GM23338 (cell line): Measurements from ENCODE around the gene DUSP10. TPM values are rescaled to one million over a fixed set of nuclear protein-coding genes. Genes with fewer than 3 reads are reported as not detected.

Experiments used
- ATAC-seq: fragments of 200-7000 bp; cut with Tn5 transposase; 3 replicates; pipeline ENCODE4 v1.9.1; 2020
- DNase-seq: peaks from one replicate; pipeline ENCODE4 v3.0.0-alpha.2; 2015; ENCODE audit warnings: low spot score
- H2AFZ ChIP-seq: fragments of 200-600 bp; sonication (generic); 2 replicates; pipeline ENCODE4 v1.8.0; 2016; ENCODE audit warnings: antibody characterized with exemption, mild to moderate bottlenecking, moderate library complexity
- H3F3A ChIP-seq: fragments of 200-600 bp; sonication (generic); replicated peaks from 2 replicates; pipeline ENCODE4 v1.8.0; 2017; ENCODE audit warnings: antibody characterized with exemption, mixed run types, low read depth
- H3K27ac ChIP-seq: fragments of 200-600 bp; sonication (generic); 2 replicates; pipeline ENCODE4 v1.6.1; 2016; ENCODE audit warnings: low read depth
- H3K27me3 ChIP-seq: fragments of 200-600 bp; sonication (generic); 2 replicates; pipeline ENCODE4 v1.8.0; 2016; ENCODE audit warnings: mild to moderate bottlenecking, mixed run types, moderate library complexity; ENCODE audit not compliant: insufficient read depth
- H3K36me3 ChIP-seq: fragments of 200-600 bp; sonication (generic); 2 replicates; pipeline ENCODE4 v1.8.0; 2016; ENCODE audit warnings: mild to moderate bottlenecking; ENCODE audit not compliant: insufficient read depth
- H3K4me1 ChIP-seq: fragments of 200-600 bp; sonication (generic); 2 replicates; pipeline ENCODE4 v1.8.0; 2016; ENCODE audit warnings: mild to moderate bottlenecking, moderate library complexity; ENCODE audit not compliant: insufficient read depth
- H3K4me2 ChIP-seq: fragments of 200-600 bp; sonication (generic); 2 replicates; pipeline ENCODE4 v1.7.1; 2017; ENCODE audit warnings: mixed run types
- H3K4me3 ChIP-seq: fragments of 200-600 bp; sonication (generic); 2 replicates; pipeline ENCODE4 v1.6.1; 2016; ENCODE audit warnings: mixed run types
- H3K79me2 ChIP-seq: fragments of 200-600 bp; sonication (generic); replicated peaks from 2 replicates; pipeline ENCODE4 v1.8.0; 2017; ENCODE audit warnings: mild to moderate bottlenecking; ENCODE audit not compliant: insufficient read depth
- H3K9me2 ChIP-seq: fragments of 200-600 bp; sonication (generic); 2 replicates; pipeline ENCODE4 v1.8.0; 2017; ENCODE audit not compliant: insufficient read depth
- H4K20me1 ChIP-seq: fragments of 200-600 bp; sonication (generic); replicated peaks from 2 replicates; pipeline ENCODE4 v1.8.0; 2017; ENCODE audit warnings: mild to moderate bottlenecking; ENCODE audit not compliant: insufficient read depth
- H3K27ac Mint-ChIP-seq: 2 replicates; pipeline ENCODE4 v1.8.0; 2020; ENCODE audit warnings: inconsistent platforms, mild to moderate bottlenecking, moderate library complexity, mixed read lengths
- H3K27me3 Mint-ChIP-seq: 3 replicates; pipeline ENCODE4 v1.8.0; 2022; ENCODE audit warnings: low read depth, mild to moderate bottlenecking, moderate library complexity, mixed read lengths, inconsistent platforms; ENCODE audit not compliant: insufficient read depth, poor library complexity
- H3K36me3 Mint-ChIP-seq: 3 replicates; pipeline ENCODE4 v1.8.0; 2021; ENCODE audit warnings: low read depth, mild to moderate bottlenecking, inconsistent platforms, moderate library complexity, mixed read lengths
- H3K4me1 Mint-ChIP-seq: 3 replicates; pipeline ENCODE4 v1.8.0; 2020; ENCODE audit warnings: mild to moderate bottlenecking, inconsistent platforms, mixed read lengths
- H3K4me3 Mint-ChIP-seq: 3 replicates; pipeline ENCODE4 v1.8.0; 2021; ENCODE audit warnings: moderate library complexity, mild to moderate bottlenecking, inconsistent platforms, mixed read lengths
- H3K9me3 Mint-ChIP-seq: 3 replicates; pipeline ENCODE4 v1.8.0; 2020; ENCODE audit warnings: moderate library complexity, mild to moderate bottlenecking, inconsistent platforms, mixed read lengths
- EZH2phosphoT487 ChIP-seq: fragments of 200-600 bp; sonication (generic); IDR thresholded peaks from one replicate; pipeline ENCODE4 v1.8.1; 2018; ENCODE audit warnings: antibody characterized with exemption; ENCODE audit not compliant: unreplicated experiment
- POLR2AphosphoS5 ChIP-seq: IDR thresholded peaks from 2 replicates; pipeline ENCODE4 v1.6.1; 2016; ENCODE audit warnings: antibody characterized with exemption, low read depth
- polyA plus RNA-seq: library from polyadenylated mRNA; unstranded; fragments of >200 nt; fragmentation: Nextera tagmentation; extraction: Ambion mirVana; gene quantifications from 2 replicates; pipeline ENCODE4 v1.2.1, GENCODE V29; 2016
- total RNA-seq: library from RNA; depleted of rRNA; stranded (reverse); fragments of >200 nt; shearing (Covaris generic); gene quantifications from 2 replicates; pipeline ENCODE4 v1.2.3, GENCODE V29; 2014
- TF ChIP-seq, protein P1 (sequence below), 2 experiments: fragments of 200-600 bp in 1 of 2; sonication (generic) in 1 of 2; conservative IDR thresholded peaks; 2 replicates each; pipeline versions ENCODE4 v1.5.1 to v1.6.1; 2016 to 2017; ENCODE audit warnings: antibody characterized with exemption in 2 of 2, low read depth in 2 of 2, mild to moderate bottlenecking in 2 of 2, moderate library complexity in 1 of 2
- TF ChIP-seq, protein P2 (sequence below): fragments of 250-450 bp; sonication (Bioruptor Pico); IDR thresholded peaks from 2 replicates; pipeline ENCODE4 v1.5.0; 2020; ENCODE audit warnings: mild to moderate bottlenecking, moderate library complexity

Gene DUSP10
- total and polyA plus RNA-seq, 2 experiments from 2014 or later: 1.5 to 1.6 TPM

GRCh38 chr1:221775206-221775605, 33.3 kb upstream of the DUSP10 start:
- Histone ChIP-seq H3K79me2 (no peaks in the 10 kb centered on the region), H3K9me2 (peaks cover 4% of the 10 kb centered on the region), H3K36me3 (no peaks in the 10 kb centered on the region), H3K27ac (no peak overlapping the region), H2AFZ (no peak overlapping the region), H3K4me3 (no peak overlapping the region), H3F3A (no peaks in the 10 kb centered on the region), H3K4me2 (no peak overlapping the region), H3K4me1 (no peaks in the 10 kb centered on the region), H3K27me3 (no peaks in the 10 kb centered on the region), H4K20me1 (no peaks in the 10 kb centered on the region)
- Mint-ChIP-seq H3K27me3 (no peaks in the 10 kb centered on the region), H3K4me1 (no peaks in the 10 kb centered on the region), H3K9me3 (no peaks in the 10 kb centered on the region), H3K36me3 (no peaks in the 10 kb centered on the region), H3K4me3 (no peak overlapping the region), H3K27ac (no peak overlapping the region)
- no peak for DNase-seq
- ATAC-seq: no peak
- TF ChIP-seq EZH2phosphoT487: no peak

DNA sequence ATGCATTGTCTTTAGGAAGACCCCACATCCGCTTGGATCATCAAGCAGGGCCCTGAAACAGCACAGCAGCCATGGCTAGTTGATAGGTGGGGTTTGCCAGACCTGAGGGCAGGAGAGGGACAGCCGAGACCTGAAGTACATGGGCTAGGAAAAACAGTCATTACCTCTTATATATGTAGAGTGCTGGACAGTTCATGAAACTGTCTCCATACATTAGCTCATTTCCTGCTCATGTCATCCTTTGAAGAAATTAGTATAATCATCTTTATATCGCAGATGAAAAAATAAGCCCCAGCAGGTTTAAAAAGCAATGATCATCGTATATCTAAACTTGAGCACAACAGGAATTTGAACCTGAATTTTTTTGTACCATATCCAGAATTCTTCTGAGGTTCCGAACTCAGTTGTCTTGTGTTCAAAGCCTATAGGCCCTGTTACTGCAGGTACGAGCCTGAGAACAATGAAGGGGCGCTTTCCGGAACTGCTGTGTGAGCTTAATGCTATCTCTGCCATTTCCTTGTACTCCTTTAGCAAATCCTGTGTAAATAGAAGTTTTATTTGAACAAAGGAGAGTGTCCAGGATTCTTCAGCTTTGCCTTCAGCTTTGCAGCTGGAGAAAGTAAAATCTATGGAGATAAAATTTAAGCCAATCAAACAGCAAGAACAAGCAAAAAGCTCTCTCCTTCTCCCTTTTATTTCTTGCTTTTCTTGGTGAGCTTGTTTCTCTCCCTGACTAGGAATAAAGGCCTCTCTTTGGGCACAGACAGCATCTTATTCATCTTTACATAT, 32.4 kb upstream of the DUSP10 start:
- Histone ChIP-seq H3K36me3 (no peaks in the 10 kb centered on the region), H3K4me2 (no peak overlapping the region), H3K27ac (no peak overlapping the region), H2AFZ (0 out of 2 replicates have a peak overlapping the region, but pooled peaks have one; percentile 59), H3K4me1 (no peaks in the 10 kb centered on the region), H4K20me1 (no peaks in the 10 kb centered on the region), H3K79me2 (no peaks in the 10 kb centered on the region), H3K9me2 (peaks cover 4% of the 10 kb centered on the region; the same call in 1 of the 2 replicates), H3K27me3 (no peaks in the 10 kb centered on the region), H3F3A (no peaks in the 10 kb centered on the region), H3K4me3 (no peak overlapping the region)
- no peak for TF ChIP-seq POLR2AphosphoS5
- TF ChIP-seq, protein P1, sequence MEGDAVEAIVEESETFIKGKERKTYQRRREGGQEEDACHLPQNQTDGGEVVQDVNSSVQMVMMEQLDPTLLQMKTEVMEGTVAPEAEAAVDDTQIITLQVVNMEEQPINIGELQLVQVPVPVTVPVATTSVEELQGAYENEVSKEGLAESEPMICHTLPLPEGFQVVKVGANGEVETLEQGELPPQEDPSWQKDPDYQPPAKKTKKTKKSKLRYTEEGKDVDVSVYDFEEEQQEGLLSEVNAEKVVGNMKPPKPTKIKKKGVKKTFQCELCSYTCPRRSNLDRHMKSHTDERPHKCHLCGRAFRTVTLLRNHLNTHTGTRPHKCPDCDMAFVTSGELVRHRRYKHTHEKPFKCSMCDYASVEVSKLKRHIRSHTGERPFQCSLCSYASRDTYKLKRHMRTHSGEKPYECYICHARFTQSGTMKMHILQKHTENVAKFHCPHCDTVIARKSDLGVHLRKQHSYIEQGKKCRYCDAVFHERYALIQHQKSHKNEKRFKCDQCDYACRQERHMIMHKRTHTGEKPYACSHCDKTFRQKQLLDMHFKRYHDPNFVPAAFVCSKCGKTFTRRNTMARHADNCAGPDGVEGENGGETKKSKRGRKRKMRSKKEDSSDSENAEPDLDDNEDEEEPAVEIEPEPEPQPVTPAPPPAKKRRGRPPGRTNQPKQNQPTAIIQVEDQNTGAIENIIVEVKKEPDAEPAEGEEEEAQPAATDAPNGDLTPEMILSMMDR (conservative IDR thresholded peaks at IDR 0.05; ENCODE audit: low read depth in 2 of 2): no peak
- TF ChIP-seq EZH2phosphoT487: no peak
- TF ChIP-seq, protein P2, sequence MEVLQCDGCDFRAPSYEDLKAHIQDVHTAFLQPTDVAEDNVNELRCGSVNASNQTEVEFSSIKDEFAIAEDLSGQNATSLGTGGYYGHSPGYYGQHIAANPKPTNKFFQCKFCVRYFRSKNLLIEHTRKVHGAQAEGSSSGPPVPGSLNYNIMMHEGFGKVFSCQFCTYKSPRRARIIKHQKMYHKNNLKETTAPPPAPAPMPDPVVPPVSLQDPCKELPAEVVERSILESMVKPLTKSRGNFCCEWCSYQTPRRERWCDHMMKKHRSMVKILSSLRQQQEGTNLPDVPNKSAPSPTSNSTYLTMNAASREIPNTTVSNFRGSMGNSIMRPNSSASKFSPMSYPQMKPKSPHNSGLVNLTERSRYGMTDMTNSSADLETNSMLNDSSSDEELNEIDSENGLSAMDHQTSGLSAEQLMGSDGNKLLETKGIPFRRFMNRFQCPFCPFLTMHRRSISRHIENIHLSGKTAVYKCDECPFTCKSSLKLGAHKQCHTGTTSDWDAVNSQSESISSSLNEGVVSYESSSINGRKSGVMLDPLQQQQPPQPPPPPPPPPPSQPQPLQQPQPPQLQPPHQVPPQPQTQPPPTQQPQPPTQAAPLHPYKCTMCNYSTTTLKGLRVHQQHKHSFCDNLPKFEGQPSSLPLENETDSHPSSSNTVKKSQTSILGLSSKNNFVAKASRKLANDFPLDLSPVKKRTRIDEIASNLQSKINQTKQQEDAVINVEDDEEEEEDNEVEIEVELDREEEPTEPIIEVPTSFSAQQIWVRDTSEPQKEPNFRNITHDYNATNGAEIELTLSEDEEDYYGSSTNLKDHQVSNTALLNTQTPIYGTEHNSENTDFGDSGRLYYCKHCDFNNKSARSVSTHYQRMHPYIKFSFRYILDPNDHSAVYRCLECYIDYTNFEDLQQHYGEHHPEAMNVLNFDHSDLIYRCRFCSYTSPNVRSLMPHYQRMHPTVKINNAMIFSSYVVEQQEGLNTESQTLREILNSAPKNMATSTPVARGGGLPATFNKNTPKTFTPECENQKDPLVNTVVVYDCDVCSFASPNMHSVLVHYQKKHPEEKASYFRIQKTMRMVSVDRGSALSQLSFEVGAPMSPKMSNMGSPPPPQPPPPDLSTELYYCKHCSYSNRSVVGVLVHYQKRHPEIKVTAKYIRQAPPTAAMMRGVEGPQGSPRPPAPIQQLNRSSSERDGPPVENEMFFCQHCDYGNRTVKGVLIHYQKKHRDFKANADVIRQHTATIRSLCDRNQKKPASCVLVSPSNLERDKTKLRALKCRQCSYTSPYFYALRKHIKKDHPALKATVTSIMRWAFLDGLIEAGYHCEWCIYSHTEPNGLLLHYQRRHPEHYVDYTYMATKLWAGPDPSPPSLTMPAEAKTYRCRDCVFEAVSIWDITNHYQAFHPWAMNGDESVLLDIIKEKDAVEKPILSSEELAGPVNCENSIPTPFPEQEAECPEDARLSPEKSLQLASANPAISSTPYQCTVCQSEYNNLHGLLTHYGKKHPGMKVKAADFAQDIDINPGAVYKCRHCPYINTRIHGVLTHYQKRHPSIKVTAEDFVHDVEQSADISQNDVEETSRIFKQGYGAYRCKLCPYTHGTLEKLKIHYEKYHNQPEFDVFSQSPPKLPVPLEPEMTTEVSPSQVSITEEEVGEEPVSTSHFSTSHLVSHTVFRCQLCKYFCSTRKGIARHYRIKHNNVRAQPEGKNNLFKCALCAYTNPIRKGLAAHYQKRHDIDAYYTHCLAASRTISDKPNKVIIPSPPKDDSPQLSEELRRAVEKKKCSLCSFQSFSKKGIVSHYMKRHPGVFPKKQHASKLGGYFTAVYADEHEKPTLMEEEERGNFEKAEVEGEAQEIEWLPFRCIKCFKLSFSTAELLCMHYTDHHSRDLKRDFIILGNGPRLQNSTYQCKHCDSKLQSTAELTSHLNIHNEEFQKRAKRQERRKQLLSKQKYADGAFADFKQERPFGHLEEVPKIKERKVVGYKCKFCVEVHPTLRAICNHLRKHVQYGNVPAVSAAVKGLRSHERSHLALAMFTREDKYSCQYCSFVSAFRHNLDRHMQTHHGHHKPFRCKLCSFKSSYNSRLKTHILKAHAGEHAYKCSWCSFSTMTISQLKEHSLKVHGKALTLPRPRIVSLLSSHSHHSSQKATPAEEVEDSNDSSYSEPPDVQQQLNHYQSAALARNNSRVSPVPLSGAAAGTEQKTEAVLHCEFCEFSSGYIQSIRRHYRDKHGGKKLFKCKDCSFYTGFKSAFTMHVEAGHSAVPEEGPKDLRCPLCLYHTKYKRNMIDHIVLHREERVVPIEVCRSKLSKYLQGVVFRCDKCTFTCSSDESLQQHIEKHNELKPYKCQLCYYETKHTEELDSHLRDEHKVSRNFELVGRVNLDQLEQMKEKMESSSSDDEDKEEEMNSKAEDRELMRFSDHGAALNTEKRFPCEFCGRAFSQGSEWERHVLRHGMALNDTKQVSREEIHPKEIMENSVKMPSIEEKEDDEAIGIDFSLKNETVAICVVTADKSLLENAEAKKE (CRISPR knock-in tag): no peak
- no peak for ATAC-seq
- Mint-ChIP-seq H3K4me1 (no peaks in the 10 kb centered on the region), H3K9me3 (no peaks in the 10 kb centered on the region), H3K27me3 (no peaks in the 10 kb centered on the region), H3K36me3 (no peaks in the 10 kb centered on the region), H3K4me3 (no peak overlapping the region), H3K27ac (no peak overlapping the region)
- no peak for DNase-seq
